HG02885 (cell line): ENCODE results near the gene CD47.
A peak's percentile ranks its signal among the peaks of the same experiment; 100 is the strongest.

Experiments used
- ATAC-seq: cut with Tn5 transposase; IDR thresholded peaks from one replicate; pipeline ENCODE4 v1.9.1; 2021; ENCODE audit warnings: mild to moderate bottlenecking; ENCODE audit not compliant: unreplicated experiment, poor library complexity

Gene CD47

GRCh38 chr3:108093616-108094015, 2.8 kb upstream of the CD47 start:
- no peak for ATAC-seq

GRCh38 chr3:108093021-108093420, 2.2 kb upstream of the CD47 start:
- no peak for ATAC-seq

GRCh38 chr3:108092501-108092900, 1.7 kb upstream of the CD47 start:
- ATAC-seq = no peak

- ATAC-seq = peak; percentile 9
Observed at GRCh38 chr3:108091498-108092250, 843 bp upstream of the CD47 start.

- ATAC-seq = peak; percentile 17
Observed at GRCh38 chr3:108090049-108090700, 656 bp downstream of the CD47 start.

GRCh38 chr3:108089579-108089978, 1.3 kb downstream of the CD47 start:
- no peak for ATAC-seq

- ATAC-seq = peak; percentile 31
Observed at GRCh38 chr3:108088697-108089096, 2.1 kb downstream of the CD47 start.

GRCh38 chr3:108088146-108088545, 2.7 kb downstream of the CD47 start:
- ATAC-seq = no peak

GRCh38 chr3:108086653-108087052, 4.2 kb downstream of the CD47 start:
- ATAC-seq = no peak

GRCh38 chr3:108085810-108086350, 5.0 kb downstream of the CD47 start:
- no peak for ATAC-seq

- ATAC-seq = no peak
Observed at GRCh38 chr3:108085370-108085769, 5.5 kb downstream of the CD47 start.

- no peak for ATAC-seq
Observed at GRCh38 chr3:108079877-108080276, 11.0 kb downstream of the CD47 start.

GRCh38 chr3:108079043-108079442, 11.8 kb downstream of the CD47 start:
- no peak for ATAC-seq

GRCh38 chr3:108076564-108076963, 14.3 kb downstream of the CD47 start:
- no peak for ATAC-seq

GRCh38 chr3:108073764-108074431, 16.9 kb downstream of the CD47 start:
- no peak for ATAC-seq

- ATAC-seq = no peak
Observed at GRCh38 chr3:108071368-108071767, 19.5 kb downstream of the CD47 start.

- no peak for ATAC-seq
Observed at GRCh38 chr3:108070356-108070755, 20.5 kb downstream of the CD47 start.

GRCh38 chr3:108067768-108068167, 23.1 kb downstream of the CD47 start:
- ATAC-seq = no peak

- no peak for ATAC-seq
Observed at GRCh38 chr3:108065096-108065495, 25.7 kb downstream of the CD47 start.

GRCh38 chr3:108064293-108064887, 26.4 kb downstream of the CD47 start:
- no peak for ATAC-seq

GRCh38 chr3:108062051-108062450, 28.8 kb downstream of the CD47 start:
- ATAC-seq = peak; percentile 91
